GM21737 (cell line): Measurements from ENCODE around the gene CFAP298.
A peak's percentile ranks its signal among the peaks of the same experiment; 100 is the strongest.
"Not testable (repeated sequence)": the region's sequence is repeated elsewhere in the genome, so short reads cannot be mapped to it uniquely, and the experiment has no call there.

ENCODE experiments used
- ATAC-seq: cut with Tn5 transposase; IDR thresholded peaks from one replicate; pipeline ENCODE4 v1.9.1; 2021; ENCODE audit warnings: mild to moderate bottlenecking, moderate library complexity; ENCODE audit not compliant: unreplicated experiment

CFAP298 gene, protein sequence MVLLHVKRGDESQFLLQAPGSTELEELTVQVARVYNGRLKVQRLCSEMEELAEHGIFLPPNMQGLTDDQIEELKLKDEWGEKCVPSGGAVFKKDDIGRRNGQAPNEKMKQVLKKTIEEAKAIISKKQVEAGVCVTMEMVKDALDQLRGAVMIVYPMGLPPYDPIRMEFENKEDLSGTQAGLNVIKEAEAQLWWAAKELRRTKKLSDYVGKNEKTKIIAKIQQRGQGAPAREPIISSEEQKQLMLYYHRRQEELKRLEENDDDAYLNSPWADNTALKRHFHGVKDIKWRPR

DNA sequence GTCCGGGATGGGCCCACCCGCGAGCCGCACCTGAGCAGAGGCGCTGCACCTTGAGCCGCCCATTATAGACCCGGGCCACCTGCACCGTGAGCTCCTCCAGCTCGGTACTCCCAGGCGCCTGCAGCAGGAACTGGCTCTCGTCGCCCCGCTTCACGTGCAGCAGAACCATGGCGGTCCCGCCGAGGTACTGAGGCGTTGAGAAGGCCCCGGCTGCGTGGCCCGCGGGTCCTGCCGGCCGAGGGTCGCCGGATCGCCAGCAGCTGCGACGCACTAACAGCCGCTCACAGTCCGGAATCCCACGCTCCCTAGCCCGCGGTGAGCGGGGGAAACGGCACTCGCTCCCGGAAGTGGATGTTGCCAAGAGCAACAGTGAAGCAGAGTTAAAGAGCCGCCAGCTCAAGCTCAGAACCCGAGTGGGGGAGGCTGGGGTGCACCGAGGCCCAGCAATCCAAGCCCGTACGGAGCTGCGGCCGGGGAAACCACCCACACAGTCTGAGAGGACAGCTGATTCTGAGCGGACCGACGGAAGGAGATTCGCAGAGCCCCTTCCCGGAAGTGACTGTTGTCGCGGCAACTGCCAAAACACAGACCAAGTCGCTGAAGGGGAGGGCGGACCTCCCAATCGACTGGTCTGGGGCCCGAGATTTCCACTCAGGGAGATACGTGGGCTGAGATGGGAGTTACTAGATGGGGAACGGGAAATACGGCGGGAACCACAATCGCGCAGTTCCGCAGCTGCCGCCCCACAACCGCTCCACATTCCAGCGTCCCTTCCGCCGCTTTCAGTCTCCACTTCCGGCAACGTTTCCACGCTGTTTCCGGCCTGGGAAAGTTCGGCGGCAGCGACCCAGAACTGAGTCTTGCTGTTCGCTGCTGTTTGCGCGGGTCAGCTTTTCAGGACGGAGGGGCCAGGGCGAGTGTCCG is at the start of gene CFAP298:
TSS of gene CFAP298 (minus strand) at position 303 of the 924 bp plus-strand sequence. CDS start at position 169, 134 bp downstream.
- ATAC-seq: peak; percentile 92

DNA sequence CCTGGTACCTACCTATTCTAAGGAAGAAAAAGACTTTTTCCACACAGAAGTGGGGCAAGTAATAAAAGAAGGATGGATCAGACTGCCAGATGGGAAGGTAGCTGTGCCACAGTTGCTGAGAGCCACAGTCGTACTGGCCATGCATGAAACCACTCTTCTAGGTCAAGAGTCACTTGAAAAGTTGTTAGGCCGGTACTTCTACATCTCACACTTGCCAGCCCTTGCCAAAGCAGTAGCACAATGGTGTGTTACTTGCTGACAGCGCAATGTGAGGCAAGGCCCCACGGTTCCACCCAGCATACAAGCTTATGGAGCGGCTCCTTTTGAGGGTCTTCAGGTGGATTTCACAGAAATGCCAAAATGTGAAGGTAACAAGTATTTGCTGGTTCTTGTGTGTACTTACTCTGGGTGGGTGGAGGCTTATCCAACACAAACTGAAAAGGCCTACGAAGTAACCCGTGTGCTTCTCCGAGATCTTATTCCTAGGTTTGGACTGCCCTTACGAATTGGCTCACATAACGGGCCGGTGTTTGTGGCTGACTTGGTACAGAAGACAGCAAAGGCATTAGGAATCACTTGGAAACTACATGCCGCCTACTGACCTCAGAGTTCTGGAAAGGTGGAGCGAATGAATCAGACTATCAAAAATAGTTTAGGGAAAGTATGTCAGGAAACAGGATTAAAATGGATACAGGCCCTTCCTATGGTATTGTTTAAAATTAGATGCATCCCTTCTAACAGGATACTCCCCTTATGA is 49.0 kb upstream of the CFAP298 start:
- ATAC-seq: not testable (repeated sequence)

DNA sequence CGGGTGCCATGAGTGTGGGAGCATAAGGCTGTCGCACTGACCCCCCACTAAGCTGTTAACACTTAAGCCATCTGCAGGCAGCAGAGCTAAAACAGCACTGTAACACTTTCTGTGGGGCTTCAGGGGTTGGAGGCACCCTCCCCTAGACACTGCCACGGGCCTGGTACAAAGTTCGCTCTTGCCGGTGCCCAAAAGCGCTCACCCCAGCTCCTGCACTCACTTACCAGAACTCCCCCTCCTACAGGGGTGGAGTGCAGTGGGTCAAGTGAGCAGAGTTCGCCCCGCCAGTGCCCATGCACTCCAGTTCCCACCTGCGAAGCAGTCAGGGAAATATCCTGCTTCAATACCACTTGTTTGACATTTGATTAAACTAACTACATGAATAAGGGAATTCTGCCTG is 46.3 kb upstream of the CFAP298 start:
- ATAC-seq: no peak

DNA sequence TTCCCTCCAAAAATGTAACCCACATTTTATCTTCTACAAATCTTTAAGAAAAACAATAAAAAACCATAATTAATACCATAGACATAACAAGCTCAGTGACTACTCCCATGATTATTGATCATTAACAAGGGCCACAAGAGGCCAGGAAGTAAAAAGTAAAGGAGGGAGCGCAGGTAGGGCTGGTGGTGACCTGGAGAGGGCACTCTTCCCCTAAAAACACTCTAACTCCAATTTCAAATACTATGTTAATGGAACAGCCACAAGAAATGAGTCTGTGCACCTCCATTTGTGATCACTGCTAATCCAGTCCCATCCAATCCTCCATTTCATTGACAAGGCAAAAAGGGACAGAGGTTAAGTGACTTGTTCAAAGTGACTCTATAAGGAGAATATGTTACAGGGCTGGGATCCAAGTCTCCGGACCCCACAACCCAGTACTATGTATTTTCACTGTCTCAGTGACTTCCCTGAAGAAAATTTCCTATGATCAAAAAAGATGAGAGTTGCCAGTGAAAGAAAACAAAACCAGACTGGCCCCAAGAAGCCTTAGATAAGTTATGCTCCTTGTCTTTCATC is 41.2 kb upstream of the CFAP298 start:
- ATAC-seq: peak; percentile 69

DNA sequence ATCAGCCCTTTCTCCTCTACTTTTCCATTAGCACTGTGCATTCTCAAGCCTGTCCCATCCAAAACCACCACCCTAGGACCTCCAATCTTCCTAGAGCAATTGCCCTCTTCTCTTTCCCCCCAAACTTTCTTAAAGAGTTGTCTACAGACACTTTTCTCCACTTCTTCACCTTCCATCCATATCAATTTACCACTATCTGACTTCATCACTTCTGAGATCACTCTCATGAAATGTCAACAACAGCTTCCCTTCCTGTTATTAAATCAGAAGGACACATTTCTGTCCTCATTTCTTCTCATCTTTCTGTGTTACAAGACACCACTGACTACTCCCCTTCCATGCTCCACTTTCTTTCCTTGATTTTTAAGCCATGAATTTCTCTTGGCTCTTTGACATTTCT is 36.0 kb upstream of the CFAP298 start:
- ATAC-seq: no peak

DNA sequence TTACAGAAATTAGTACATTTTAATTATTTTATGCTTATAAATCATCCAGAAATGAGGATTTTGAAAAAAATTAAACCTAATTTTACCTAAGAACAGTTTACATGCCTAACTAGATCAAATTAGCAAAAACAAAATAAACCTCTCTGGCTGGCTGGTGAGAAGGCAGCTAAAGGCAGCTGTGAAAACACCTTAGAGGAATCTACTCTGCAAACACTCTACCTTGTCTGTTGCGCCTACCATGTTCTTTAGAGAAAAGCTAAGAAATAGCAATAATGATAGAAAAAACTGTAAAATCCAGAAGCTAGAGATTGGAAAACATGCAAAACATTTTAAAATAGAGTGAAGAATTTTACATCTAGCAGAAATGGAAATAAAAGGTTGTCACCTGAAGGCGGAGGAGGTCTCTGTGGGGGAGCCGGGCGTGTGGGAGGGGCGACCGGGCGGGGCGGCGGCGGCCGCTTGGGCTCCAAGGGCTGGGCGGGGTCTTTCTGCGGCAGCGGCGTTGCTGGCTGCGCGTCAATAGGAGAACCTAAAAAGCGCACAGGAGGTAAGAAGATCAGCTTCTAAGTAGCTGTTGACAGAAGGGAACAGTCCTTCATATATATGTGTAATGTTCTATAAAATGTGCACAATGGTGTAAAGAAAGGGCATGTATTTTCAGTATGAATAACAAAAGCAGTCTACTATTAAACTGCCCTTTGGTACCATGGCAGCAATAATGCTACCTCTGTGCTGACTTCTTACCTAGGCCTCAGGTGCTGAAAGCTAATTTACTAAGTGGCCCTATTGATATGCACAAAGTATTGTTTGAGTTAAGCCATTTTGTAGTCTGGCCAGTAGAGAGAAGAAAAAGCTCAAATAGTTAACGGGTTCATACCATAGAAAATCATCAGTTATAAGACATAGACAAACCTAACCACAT is 33.3 kb upstream of the CFAP298 start:
- ATAC-seq: no peak

DNA sequence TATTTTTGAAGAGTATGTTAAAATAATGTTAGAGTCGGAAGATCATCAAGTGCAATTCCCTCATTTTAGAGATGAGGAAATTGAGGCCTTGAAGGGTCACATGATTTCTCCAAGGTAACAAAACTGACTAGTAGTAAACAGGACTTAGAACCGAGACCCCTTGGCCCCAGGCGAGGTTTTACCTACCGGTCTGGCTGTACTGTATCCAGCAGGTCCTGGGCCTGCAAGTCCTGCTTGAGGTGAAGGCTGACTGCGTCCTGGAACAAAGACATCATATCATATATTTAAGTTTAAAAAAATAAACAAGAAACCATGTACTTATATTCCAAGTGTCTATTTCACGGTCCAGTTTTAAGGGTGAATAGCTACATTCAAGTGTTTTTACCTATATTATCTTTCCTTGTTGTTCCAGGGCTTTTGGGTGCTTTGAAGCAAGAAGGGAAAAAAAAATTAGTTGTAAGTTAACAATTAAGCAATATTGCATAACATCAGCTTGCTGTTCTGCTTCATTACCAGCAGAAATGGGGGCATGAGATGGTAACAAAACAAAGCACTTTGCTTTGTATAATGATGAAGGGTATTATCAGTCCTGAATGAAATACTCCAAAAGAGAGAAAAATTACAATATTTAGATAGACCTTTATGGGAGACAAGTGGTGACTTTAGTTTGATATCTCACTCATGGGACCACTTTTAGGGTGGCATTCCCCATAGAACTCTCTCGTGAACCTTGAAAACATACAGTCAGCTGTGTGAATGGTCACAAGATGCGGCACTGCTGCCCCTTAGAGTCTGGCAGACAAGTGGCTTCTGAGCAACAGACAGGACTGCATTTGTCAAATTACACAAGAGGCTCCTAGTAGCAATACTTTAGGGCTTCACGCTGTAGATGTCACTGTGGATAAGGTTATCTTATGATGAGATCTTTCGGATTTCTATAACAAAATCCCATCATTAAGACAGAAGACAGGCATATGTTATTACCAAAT is 29.8 kb upstream of the CFAP298 start:
- no peak for ATAC-seq

DNA sequence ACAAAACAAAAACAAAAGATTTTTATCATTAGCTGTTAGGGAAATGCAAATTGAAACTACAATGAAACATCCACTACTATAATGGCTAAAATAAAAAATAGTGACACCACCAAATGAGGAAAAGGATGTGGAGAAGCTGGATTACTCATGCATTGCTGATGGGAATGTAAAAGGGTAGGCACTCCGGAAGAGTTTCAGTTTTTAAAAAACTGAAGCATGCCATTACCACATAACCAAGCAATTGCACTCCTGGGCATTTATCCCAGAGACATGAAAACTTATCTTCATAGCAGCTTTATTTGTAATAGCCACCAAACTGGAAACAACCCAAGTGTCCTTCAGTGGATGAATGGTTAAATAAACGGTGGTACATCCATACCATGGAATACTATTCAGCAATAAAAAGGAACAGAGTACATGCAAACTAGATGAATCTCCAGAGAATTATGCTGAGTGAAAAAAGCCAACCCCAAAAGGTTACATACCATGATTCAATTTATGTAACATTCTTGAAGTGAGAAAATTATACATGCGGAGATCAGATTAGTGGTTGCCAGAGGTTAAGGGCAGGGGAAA is 14.5 kb upstream of the CFAP298 start:
- ATAC-seq: no peak

DNA sequence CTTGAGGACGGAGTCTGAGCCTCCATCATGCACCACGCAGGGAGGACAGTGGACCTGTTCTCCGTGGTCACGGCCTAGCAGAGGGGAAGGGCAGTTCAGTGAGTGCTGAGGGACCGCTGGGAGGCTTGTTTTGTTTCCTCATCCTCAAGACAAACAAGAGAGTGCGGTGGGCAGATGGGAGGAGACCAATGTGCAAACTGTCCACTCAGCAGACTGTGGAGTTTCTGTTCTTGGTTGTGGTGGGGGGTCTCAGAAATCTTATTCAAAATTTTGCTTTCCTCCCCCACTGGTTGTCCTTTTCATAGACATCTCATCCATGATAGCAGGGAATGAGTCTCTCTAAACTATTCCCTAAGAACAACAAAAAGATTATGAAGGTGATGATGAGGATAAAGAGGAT is 6.0 kb upstream of the CFAP298 start:
- not testable (repeated sequence) for ATAC-seq

DNA sequence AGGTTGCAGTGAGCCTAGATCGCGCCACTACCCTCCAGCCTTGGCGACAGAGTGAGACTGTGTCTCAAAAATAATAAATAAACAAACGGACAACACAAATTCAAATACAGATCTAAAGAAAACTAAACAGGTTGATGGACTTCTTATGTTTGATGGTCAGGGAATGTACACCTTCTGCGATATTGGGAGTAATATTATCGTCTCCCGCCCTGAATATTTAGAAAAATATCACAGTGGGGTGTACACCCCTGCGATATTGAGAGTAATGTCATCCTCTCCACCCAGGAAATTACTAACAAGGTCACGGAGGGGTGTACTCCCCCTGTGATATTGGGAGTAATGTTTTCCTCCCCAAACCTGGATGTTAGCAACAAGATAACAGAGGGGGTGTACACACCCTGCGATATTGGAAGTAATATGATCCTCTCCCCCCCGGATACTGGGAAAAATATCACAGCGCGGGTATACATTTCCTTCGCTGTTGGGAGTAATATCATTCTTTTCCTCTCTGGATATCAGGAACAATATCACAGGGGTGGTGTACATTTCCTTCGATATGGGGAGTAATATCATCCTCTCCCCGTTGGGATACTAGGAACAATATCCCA is 1.4 kb upstream of the CFAP298 start:
- ATAC-seq: no peak

DNA sequence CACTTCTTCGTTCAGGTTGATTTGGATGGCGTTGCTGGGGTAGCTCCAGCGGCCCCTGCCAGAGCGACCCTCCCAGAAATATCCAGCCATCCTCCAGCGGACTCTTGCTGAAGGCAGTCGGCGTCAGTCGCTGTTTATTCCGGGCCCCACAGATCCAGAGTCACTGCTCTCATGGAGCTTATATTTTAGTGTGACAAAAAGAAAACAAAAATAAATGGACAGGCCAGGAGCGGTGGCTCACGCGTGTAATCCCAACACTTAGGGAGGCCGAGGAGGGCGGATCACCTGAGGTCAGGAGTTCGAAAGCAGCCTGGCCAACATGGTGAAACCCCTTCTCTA is 791 bp upstream of the CFAP298 start:
- no peak for ATAC-seq

DNA sequence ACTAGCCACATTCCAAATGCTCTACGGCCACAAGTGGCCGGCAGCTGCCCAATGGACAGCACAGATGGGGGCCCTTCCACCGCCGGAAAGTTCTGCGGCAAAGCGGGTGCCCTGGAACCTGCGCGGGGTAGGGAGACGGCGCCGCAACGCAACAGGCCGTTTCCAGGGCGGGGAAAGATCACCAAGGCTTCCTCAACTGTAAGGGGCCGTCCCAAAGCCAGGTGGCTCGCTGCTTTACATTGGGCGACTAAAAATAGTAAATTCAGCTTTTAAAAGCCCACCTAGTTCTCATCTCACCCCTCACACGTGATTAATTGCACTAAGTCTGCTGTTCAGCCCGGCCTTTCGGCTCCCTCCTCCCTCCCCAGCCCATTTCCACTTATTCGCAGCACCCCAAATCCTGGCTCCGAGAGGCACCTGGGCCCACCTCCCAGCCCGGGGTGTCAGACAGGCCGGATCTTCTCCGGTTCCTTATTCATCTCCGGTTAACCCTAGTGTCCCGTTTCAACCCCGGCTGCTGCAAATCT is 643 bp downstream of the CFAP298 start:
- peak; percentile 28 for ATAC-seq

DNA sequence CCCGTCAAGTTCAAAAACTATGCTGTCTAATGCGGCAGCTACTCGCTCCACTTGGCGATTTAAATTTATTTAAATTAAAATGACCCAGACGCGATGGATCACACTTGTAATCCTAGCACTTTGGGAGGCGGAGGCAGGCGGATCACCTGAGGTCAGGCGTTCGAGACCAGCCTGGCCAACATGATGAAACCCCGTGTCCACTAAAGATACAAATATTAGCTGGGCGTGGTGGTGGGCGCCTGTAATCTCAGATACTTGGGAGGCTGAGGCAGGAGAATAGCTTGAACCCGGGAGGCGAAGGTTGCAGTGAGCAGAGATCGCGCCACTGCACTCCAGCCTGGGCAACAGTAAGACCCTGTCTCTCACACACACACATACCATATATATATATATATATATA is 1.2 kb downstream of the CFAP298 start:
- not testable (repeated sequence) for ATAC-seq

DNA sequence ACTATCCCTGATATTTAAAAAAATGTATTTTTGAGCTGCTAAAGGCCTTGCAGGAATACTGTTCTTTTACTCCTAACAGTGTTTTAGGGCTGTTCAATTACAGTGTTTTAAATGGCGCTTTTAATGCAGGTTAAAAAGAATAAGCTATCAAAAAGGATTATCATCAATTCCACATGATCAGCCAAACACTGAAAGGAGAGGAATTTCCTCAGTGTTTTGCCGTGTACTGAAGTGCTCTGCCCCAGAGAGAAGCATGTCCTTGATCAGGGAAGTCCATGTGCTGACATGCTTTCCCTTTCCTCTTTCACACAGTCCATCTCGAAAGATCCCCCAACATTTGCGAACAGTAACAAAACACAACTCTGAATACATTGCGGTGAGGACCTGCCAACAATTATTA is 3.3 kb downstream of the CFAP298 start:
- ATAC-seq: no peak

DNA sequence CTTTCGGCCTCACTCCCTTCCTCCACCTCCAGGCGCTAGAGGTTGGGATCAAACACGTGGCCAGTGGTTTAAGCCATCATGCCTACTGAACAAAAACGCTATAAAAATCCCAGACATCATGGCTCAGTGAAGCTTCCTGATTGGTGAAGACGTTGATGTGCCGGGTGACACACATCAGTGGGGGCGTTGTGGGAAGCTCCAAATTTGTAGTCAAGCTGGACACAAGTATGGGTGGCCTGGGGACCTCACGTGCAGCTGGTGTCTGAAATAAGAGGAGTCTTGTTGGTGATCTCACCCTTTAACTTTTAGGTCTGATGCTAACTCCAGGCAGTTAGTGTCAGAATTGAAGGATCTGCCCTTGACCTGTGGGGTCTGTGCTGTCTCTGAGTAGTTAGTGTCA is 6.7 kb downstream of the CFAP298 start:
- ATAC-seq: no peak

DNA sequence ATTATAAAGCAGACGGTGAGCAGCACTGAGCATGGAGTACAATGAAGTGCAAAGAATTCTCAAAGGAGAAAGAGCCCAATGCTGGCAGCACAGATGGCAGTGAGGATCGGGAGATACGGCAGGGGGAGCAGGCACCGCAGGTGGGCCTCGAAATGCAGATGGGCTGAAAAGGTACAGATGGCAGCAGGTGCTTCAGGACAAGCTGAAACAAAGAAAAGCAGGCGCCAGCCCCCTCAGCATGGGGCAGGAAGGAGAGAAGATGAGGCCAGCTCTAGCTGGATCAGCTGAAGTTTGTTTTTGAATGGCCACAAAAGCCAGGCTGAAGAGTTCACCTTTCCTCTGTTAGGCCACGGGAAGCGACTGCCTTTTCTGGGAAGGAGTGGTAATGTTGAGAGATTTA is 7.7 kb downstream of the CFAP298 start:
- no peak for ATAC-seq

DNA sequence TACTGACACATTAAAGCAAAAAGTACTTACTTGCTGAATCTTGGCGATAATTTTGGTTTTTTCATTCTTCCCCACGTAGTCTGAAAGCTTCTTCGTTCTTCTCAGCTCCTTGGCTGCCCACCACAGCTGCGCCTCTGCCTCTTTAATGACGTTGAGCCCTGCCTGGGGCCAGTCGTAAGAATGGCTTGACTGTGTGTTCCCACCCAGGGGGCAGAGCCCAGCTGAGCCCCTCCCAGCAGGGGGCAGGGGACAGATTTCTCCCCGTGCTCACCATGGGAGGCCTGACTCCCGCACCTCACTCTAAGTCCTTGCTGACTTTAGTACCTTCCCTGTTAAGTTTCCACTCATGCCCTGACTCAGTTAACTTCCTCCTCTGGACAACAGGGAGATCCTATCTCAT is 9.0 kb downstream of the CFAP298 start:
- ATAC-seq: no peak

DNA sequence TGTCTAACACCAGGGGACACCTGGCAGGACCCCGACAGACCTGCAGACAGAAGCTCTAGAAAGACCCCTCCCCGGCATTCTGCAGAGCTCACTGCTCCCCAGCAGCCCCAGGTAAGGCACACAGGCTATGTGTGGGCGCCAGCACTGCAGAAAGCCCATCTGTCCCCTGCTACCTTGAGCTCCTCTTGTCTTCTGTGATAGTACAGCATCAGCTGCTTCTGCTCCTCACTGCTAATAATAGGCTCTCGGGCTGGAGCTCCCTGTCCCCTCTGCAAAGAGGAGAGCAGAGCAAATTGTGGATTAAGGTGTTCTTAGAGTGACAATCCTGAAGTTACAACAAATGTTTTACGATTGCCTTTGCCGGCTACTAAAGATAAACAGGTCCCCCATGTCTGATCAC is 10.1 kb downstream of the CFAP298 start:
- no peak for ATAC-seq
